Stimulated activated CD4-positive, alpha-beta T cell treated with anti-CD3 and anti-CD28 coated beads, Interleukin-15, amount 100 ng/mL, for 24 hours (primary cell): Measurements from ENCODE around the gene PVR.
A peak's percentile ranks its signal among the peaks of the same experiment; 100 is the strongest.
"Not testable (repeated sequence)": the region's sequence is repeated elsewhere in the genome, so short reads cannot be mapped to it uniquely, and the experiment has no call there.

Experiments used
- DNase-seq: peaks from one replicate; pipeline ENCODE4 v3.0.0-alpha.2; 2020

Gene PVR

GRCh38 chr19:44620667-44621066 lies 23.0 kb upstream of the PVR start:
- no peak for DNase-seq

- no peak for DNase-seq
Observed at GRCh38 chr19:44621367-44621766, 22.3 kb upstream of the PVR start.

- no peak for DNase-seq
Observed at GRCh38 chr19:44623080-44623479, 20.6 kb upstream of the PVR start.

GRCh38 chr19:44623626-44624025 lies 20.1 kb upstream of the PVR start:
- DNase-seq, result no peak

- no peak for DNase-seq
Observed at GRCh38 chr19:44624840-44625354, 18.8 kb upstream of the PVR start.

GRCh38 chr19:44625637-44626036 lies 18.1 kb upstream of the PVR start:
- DNase-seq, result not testable (repeated sequence)

- no peak for DNase-seq
Observed at GRCh38 chr19:44626048-44626624, 17.6 kb upstream of the PVR start.

- no peak for DNase-seq
Observed at GRCh38 chr19:44627631-44628030, 16.1 kb upstream of the PVR start.

- no peak for DNase-seq
Observed at GRCh38 chr19:44628793-44629192, 14.9 kb upstream of the PVR start.

- not testable (repeated sequence) for DNase-seq
Observed at GRCh38 chr19:44631611-44632010, 12.1 kb upstream of the PVR start.

- not testable (repeated sequence) for DNase-seq
Observed at GRCh38 chr19:44634058-44634457, 9.7 kb upstream of the PVR start.

GRCh38 chr19:44634785-44635184 lies 8.9 kb upstream of the PVR start:
- DNase-seq, result no peak

- DNase-seq, result no peak
Observed at GRCh38 chr19:44635581-44636438, 7.9 kb upstream of the PVR start.

- DNase-seq, result no peak
Observed at GRCh38 chr19:44636439-44637389, 7.0 kb upstream of the PVR start.

- no peak for DNase-seq
Observed at GRCh38 chr19:44637390-44637764, 6.3 kb upstream of the PVR start.

- DNase-seq, result no peak
Observed at GRCh38 chr19:44640518-44640917, 3.2 kb upstream of the PVR start.

GRCh38 chr19:44641501-44642265 lies 2.0 kb upstream of the PVR start:
- DNase-seq, result no peak

GRCh38 chr19:44642377-44642776 lies 1.3 kb upstream of the PVR start:
- DNase-seq, result no peak

GRCh38 chr19:44644402-44645016 lies 799 bp downstream of the PVR start:
- peak; percentile 31 for DNase-seq

GRCh38 chr19:44645407-44646048 lies 1.8 kb downstream of the PVR start:
- no peak for DNase-seq

GRCh38 chr19:44646049-44646416 lies 2.3 kb downstream of the PVR start:
- DNase-seq, result no peak

- DNase-seq, result no peak
Observed at GRCh38 chr19:44647144-44647543, 3.4 kb downstream of the PVR start.
